Measurements from ENCODE around the gene ADAMTS17. TPM values are rescaled to one million over a fixed set of nuclear protein-coding genes. Genes with fewer than 3 reads are reported as not detected.

Gene ADAMTS17
- total RNA-seq, 1 experiment from 2014 or later = 4.2 TPM

DNA sequence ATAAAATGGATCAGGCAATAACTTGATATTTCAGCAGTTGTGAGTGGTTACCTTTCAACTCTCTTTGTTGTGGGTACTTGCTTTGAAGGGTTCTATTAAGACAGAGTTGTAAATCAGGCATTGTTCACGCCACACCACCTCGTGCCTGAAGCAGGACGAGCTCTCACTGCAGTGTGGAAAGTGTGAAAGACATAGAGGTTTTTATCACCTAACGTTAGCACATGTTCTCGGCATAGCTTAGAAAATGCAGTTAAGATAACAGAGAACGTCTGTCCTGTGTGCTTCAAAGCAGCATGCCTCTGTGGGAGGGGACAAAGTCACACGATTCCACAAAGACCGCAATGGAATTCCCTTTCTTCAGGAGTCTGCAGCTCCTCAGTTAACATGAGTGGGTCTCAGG is 7.8 kb downstream of the ADAMTS17 start:
- ATAC-seq (no peak), DNase-seq (ENCODE audit: low read depth, low spot score) (no peak)
- ChIA-PET RAD21 (ENCODE audit: low non-redundant PET in 1 of 2, low total read pairs in 2 of 2, uncharacterized antibody in 2 of 2, unreplicated experiment in 2 of 2) (no interaction called here), CTCF (no interaction called here), POLR2A (no interaction called here)
- BruUV-seq (replicated peaks) = no TSS peak
- TF ChIP-seq TCF7L2 (IDR thresholded peaks at IDR 0.05; ENCODE audit: borderline replicate concordance, extremely low read depth, insufficient read depth, insufficient read length) = no peak
- TF ChIP-seq CBX3 (IDR thresholded peaks at IDR 0.05; ENCODE audit: low read depth) = no peak
- TF ChIP-seq, protein P1, sequence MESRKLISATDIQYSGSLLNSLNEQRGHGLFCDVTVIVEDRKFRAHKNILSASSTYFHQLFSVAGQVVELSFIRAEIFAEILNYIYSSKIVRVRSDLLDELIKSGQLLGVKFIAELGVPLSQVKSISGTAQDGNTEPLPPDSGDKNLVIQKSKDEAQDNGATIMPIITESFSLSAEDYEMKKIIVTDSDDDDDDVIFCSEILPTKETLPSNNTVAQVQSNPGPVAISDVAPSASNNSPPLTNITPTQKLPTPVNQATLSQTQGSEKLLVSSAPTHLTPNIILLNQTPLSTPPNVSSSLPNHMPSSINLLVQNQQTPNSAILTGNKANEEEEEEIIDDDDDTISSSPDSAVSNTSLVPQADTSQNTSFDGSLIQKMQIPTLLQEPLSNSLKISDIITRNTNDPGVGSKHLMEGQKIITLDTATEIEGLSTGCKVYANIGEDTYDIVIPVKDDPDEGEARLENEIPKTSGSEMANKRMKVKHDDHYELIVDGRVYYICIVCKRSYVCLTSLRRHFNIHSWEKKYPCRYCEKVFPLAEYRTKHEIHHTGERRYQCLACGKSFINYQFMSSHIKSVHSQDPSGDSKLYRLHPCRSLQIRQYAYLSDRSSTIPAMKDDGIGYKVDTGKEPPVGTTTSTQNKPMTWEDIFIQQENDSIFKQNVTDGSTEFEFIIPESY (IDR thresholded peaks at IDR 0.05; ENCODE audit: extremely low read depth, insufficient replicate concordance, low read length) = no peak
- no peak for TF ChIP-seq POLR2A (IDR thresholded peaks at IDR 0.05; ENCODE audit: borderline replicate concordance, extremely low read depth, insufficient read depth, insufficient read length)
- no peak for TF ChIP-seq ZFX (IDR thresholded peaks at IDR 0.05)
- H3K4me3 ChIP-seq (replicated peaks in 1 of 2; ENCODE audit: low read depth in 1 of 2, low read length in 2 of 2) = no peak overlapping the region
- no peaks in the 10 kb centered on the region for H4K20me1 ChIP-seq (ENCODE audit: insufficient read depth)
- H3K9ac ChIP-seq (ENCODE audit: low read length) = no peak overlapping the region
- H3K4me1 ChIP-seq (ENCODE audit: control insufficient read depth in 1 of 2, insufficient read depth in 2 of 2, low read length in 2 of 2) = no peaks in the 10 kb centered on the region; a peak in 1 of 4 replicates
- H3K9me3 ChIP-seq (ENCODE audit: control insufficient read depth in 1 of 2, insufficient read depth in 1 of 2, low read depth in 1 of 2, low read length in 2 of 2) = no peaks in the 10 kb centered on the region
- intact Hi-C loops (cut with micrococcal nuclease) = no loop called here
- H3K9me2 ChIP-seq (ENCODE audit: insufficient read depth) = no peaks in the 10 kb centered on the region
- H3K27ac ChIP-seq (ENCODE audit: low read depth, low read length) = no peak overlapping the region
- no peaks in the 10 kb centered on the region for H3K79me2 ChIP-seq (ENCODE audit: insufficient read depth, low read length)
- no peak overlapping the region for H3K4me2 ChIP-seq (ENCODE audit: low read length)
- no peak overlapping the region for H2AFZ ChIP-seq (ENCODE audit: low read depth, low read length, poor library complexity, severe bottlenecking)
- no peaks in the 10 kb centered on the region for H3K27me3 ChIP-seq (ENCODE audit: insufficient read depth, low read length)
- H3K36me3 ChIP-seq (ENCODE audit: control insufficient read depth in 1 of 2, insufficient read depth in 2 of 2, low read length in 2 of 2) = no peaks in the 10 kb centered on the region

DNA sequence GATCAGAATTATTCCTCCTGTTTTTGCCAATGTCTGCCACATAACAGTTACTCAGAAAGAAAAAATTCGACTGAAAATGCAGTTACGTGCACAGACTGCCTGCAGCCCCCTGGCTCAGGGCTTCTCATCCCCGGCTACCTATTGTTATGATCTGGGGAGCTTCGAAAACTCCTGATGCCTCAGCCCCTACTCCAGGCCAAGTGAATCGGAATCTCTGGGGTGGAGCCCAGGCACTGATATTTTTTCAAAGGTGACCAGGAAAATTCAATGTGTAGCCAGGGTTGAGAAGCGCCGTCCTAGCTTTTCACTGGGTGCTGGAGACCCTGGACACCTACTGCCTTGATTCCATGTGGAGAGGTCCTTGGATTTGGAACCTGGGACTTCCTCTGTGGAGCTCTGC is 8.5 kb downstream of the ADAMTS17 start:
- Histone ChIP-seq H3K27me3 (ENCODE audit: insufficient read depth, low read length) (no peaks in the 10 kb centered on the region), H3K4me2 (ENCODE audit: low read length) (no peak overlapping the region), H3K36me3 (ENCODE audit: control insufficient read depth in 1 of 2, insufficient read depth in 2 of 2, low read length in 2 of 2) (no peaks in the 10 kb centered on the region), H3K4me1 (ENCODE audit: control insufficient read depth in 1 of 2, insufficient read depth in 2 of 2, low read length in 2 of 2) (no peaks in the 10 kb centered on the region), H3K9me3 (ENCODE audit: control insufficient read depth in 1 of 2, insufficient read depth in 1 of 2, low read depth in 1 of 2, low read length in 2 of 2) (no peaks in the 10 kb centered on the region), H3K9me2 (ENCODE audit: insufficient read depth) (no peaks in the 10 kb centered on the region), H3K79me2 (ENCODE audit: insufficient read depth, low read length) (no peaks in the 10 kb centered on the region), H3K9ac (ENCODE audit: low read length) (no peak overlapping the region), H4K20me1 (ENCODE audit: insufficient read depth) (no peaks in the 10 kb centered on the region), H2AFZ (ENCODE audit: low read depth, low read length, poor library complexity, severe bottlenecking) (no peak overlapping the region), H3K27ac (ENCODE audit: low read depth, low read length) (no peak overlapping the region), H3K4me3 (replicated peaks in 1 of 2; ENCODE audit: low read depth in 1 of 2, low read length in 2 of 2) (no peak overlapping the region)
- no peak for ATAC-seq
- POLR2A ChIA-PET = no interaction called here
- DNase-seq (ENCODE audit: low read depth, low spot score) = no peak
- BruUV-seq (replicated peaks) = no TSS peak
- RAD21 ChIA-PET (ENCODE audit: low non-redundant PET in 1 of 2, low total read pairs in 2 of 2, uncharacterized antibody in 2 of 2, unreplicated experiment in 2 of 2) = no interaction called here
- CTCF ChIA-PET = no interaction called here
- intact Hi-C loops (cut with micrococcal nuclease) = no loop called here
- TF ChIP-seq, protein P2, sequence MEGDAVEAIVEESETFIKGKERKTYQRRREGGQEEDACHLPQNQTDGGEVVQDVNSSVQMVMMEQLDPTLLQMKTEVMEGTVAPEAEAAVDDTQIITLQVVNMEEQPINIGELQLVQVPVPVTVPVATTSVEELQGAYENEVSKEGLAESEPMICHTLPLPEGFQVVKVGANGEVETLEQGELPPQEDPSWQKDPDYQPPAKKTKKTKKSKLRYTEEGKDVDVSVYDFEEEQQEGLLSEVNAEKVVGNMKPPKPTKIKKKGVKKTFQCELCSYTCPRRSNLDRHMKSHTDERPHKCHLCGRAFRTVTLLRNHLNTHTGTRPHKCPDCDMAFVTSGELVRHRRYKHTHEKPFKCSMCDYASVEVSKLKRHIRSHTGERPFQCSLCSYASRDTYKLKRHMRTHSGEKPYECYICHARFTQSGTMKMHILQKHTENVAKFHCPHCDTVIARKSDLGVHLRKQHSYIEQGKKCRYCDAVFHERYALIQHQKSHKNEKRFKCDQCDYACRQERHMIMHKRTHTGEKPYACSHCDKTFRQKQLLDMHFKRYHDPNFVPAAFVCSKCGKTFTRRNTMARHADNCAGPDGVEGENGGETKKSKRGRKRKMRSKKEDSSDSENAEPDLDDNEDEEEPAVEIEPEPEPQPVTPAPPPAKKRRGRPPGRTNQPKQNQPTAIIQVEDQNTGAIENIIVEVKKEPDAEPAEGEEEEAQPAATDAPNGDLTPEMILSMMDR (IDR thresholded peaks at IDR 0.05 in 2 of 3, conservative IDR thresholded peaks at IDR 0.05 in 1 of 3; ENCODE audit: borderline replicate concordance in 1 of 3, insufficient read depth in 1 of 3, low read depth in 2 of 3, low read length in 2 of 3) = no peak
- TF ChIP-seq SRF (IDR thresholded peaks at IDR 0.05; ENCODE audit: low read depth) = no peak
- TF ChIP-seq YY1 (IDR thresholded peaks at IDR 0.05; ENCODE audit: extremely low read depth, insufficient replicate concordance, low read depth, low read length) = no peak
- TF ChIP-seq SIN3A (IDR thresholded peaks at IDR 0.05; ENCODE audit: low read depth) = no peak
- TF ChIP-seq CEBPB (IDR thresholded peaks at IDR 0.05; ENCODE audit: low read depth) = no peak
- TF ChIP-seq, protein P1 (IDR thresholded peaks at IDR 0.05; ENCODE audit: extremely low read depth, insufficient replicate concordance, low read length) = no peak
- TF ChIP-seq EZH2 (IDR thresholded peaks at IDR 0.05) = no peak
- no peak for TF ChIP-seq EGR1 (IDR thresholded peaks at IDR 0.05; ENCODE audit: low read depth)
- no peak for TF ChIP-seq ZNF274 (IDR thresholded peaks at IDR 0.05; ENCODE audit: low read depth, low read length)
- TF ChIP-seq ELF1 (IDR thresholded peaks at IDR 0.05; ENCODE audit: borderline replicate concordance, low read depth) = no peak
- no peak for TF ChIP-seq SP1 (IDR thresholded peaks at IDR 0.05; ENCODE audit: low read depth)
- no peak for TF ChIP-seq CBX3 (IDR thresholded peaks at IDR 0.05; ENCODE audit: low read depth)
- no peak for TF ChIP-seq FOSL1 (IDR thresholded peaks at IDR 0.05; ENCODE audit: low read depth)

All from HCT116 (cell line).